ENCODE results near the gene TCF7.

DNA sequence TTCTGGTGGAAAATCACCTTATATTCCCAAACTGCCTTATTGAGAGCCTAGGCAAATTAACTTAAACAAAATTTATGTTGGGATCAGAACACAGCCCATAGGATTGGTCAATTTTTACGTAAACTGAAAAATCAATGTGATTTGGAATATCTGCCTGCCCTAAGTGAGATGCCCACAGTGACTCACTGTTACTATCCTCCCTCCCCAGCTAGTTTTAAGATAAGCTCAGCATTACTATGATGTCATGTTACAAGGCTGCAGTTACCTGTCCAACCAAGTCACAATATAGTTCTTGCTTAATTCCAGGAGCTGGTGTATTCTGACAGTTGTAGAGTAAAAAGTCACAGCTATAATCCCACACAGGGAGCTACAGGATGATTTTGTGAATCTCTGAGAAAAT, 39.2 kb downstream of the TCF7 start:
- no peak for TF ChIP-seq POLR2A (IDR thresholded peaks at IDR 0.05)
- TF ChIP-seq, protein P1, sequence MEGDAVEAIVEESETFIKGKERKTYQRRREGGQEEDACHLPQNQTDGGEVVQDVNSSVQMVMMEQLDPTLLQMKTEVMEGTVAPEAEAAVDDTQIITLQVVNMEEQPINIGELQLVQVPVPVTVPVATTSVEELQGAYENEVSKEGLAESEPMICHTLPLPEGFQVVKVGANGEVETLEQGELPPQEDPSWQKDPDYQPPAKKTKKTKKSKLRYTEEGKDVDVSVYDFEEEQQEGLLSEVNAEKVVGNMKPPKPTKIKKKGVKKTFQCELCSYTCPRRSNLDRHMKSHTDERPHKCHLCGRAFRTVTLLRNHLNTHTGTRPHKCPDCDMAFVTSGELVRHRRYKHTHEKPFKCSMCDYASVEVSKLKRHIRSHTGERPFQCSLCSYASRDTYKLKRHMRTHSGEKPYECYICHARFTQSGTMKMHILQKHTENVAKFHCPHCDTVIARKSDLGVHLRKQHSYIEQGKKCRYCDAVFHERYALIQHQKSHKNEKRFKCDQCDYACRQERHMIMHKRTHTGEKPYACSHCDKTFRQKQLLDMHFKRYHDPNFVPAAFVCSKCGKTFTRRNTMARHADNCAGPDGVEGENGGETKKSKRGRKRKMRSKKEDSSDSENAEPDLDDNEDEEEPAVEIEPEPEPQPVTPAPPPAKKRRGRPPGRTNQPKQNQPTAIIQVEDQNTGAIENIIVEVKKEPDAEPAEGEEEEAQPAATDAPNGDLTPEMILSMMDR (IDR thresholded peaks at IDR 0.05 in 4 of 5, conservative IDR thresholded peaks at IDR 0.05 in 1 of 5): no peak
